HG03135 (cell line): ENCODE measurements around the gene AFAP1.

Source experiments
- ATAC-seq: cut with Tn5 transposase; IDR thresholded peaks from one replicate; pipeline ENCODE4 v1.9.1; 2021; ENCODE audit warnings: mild to moderate bottlenecking, moderate library complexity; ENCODE audit not compliant: unreplicated experiment

Gene AFAP1

DNA sequence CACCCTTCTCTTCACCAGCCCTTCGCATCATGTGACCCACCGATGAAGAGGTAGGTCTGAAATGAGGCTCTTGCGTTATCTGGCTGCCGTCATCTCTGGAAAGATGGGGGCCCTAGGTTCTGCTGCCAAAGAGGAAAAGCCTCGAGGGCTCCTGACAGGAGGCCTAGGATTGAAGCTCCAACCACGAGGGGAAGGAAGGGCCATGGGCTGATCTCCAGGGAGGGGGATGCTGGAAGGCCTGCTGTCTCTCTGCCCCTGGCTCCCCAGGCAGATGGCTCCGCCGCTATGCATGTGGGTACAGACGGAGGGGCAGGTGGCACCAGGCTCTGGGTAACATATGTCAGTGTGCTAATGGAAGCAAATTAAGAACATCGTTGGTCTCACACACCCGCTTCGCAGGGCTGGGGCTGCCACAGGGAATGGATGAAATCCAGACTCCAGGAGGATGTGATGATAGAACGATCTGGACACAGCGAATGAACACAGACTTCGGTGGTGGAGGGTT is 44.9 kb downstream of the AFAP1 start:
- no peak for ATAC-seq

GRCh38 chr4:7894098-7894676 is 45.5 kb downstream of the AFAP1 start:
- ATAC-seq = no peak

DNA sequence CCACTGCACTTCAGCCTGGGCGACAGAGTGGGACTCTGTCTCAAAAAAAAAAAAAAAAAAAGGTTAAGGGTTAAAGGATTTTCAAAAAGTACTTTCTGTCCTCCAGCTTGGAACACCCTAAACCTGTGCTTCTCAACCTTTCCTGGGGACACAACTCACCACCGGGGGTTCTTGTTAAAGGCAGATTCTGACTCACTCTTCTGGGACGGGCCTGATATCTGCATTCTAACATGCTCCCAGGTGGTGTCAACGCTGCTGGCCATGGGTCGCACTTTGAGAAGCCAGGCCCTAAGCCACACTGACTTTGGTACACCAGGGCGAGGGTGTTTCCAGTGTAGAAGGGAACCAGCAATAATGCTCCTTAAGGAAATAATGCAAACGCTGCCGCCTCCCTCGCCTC is 46.1 kb downstream of the AFAP1 start:
- no peak for ATAC-seq

DNA sequence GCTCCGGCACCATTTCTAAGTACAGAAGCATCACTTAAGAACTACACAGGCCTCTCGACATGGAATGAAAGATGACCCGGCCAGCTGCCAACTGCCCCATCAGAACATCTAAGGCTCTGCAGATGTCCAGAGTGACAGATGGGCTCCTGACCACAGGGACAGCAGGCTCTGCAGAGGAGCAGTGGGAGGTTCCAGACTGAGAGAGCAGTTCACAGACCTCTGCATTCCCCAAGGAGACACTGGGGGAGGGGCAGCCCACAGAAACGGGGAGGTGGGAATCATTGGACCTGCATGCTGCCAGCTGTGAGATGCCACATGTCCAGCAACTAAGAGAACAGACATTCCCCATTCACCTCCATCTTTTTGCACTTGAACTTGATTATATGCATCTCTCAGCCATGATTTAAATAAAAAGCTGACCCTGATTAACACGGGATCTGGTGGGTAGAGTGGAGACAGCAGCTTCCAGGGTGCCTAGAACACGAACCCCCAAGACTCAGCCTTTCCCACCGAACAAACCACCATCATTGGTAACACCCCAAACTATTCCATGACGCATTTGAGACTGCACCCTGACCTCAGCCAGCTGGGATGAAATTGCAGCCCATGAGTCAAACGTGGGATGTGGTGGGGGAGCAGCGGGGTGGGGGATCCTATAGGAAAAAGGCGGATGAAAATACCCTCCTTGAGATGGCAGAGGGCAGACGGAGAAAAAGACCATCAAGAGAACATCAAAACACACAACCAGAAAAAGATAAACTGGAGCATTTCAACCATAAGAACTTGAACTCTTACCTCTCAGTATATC is 47.2 kb downstream of the AFAP1 start:
- ATAC-seq = no peak

GRCh38 chr4:7890635-7891393 is 48.8 kb downstream of the AFAP1 start:
- ATAC-seq = no peak

DNA sequence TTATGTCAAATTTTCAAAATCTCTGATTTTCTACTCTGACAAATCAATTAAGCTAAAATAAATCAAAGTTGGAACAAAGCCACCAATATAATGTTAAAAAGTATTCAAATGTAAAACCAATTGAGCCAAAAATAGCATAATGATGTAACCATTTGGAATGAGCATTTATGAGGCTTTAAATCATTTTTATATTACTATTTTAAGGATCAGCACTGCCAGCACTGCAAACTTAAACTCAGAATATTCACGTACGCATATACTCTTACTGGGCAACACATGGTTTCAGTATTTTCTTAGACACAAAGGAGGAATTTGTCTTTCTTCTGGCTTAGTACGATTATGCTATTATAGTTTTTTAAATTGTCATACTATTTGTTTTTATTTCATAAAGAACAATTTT is 52.2 kb downstream of the AFAP1 start:
- ATAC-seq = no peak

DNA sequence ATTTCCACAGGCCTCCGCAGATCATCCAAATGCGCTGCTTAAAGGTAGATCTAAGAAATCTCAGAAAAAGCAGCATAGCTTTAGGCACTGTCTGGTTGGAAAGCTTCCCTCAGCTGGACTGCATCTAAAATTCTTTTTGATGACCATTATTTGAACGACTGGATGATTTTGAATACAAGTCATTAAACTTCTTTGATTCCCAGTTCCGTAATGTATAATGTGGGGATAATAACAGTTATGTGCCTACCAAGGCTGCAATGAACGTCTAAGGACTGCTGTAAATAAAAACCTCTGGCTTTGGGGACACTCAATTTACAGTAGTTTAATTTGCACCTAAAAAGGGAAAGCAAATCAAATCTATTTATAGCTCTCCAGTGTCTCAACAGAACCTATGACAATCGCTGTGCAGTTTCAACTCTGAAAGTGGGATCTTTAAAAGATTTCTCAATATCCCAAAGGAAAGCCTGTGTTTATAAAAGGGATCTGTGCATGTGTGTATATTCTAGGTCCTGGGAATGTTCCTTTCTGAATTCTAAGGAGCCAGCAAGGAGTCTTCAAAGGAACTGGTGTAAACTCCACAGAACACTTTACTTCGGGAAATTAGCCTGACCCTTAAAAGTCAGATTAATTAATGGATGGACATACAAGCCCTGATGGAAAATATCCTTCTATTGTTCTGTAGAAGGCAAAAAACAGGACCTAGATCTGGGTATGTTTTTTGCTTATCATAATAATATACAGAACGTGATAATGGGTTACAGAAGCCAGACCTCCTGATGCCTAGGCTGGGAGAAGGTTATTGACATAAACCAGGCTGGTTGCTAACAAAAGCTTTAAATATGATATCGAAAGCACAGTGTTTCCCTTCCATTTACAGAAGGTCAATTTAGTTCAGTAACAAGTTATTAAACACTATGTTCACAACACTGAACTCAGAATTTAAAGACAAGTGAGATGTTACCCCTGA is 53.4 kb downstream of the AFAP1 start:
- no peak for ATAC-seq

- ATAC-seq = no peak
Measured at GRCh38 chr4:7885216-7886006, 54.2 kb downstream of the AFAP1 start.

DNA sequence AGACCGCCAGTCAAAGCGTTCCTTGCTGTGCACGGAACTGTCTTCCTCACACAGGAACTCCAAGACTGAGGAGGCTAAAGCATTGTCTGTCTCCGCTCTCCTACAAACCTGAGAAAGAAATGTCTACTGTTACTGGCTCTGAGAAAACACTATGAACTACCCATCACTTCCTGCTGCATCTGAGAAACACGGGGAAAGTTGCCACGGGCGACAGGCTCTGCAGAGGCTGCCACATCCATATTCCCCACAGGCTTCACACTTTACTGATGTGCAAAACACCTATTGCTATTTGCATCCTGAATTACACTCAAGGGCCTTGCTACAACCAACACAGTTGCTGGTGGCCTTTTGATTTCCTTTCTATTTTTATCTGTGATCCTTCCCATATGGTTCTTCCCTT is 59.0 kb downstream of the AFAP1 start:
- no peak for ATAC-seq

GRCh38 chr4:7879127-7879526 is 60.5 kb downstream of the AFAP1 start:
- no peak for ATAC-seq

GRCh38 chr4:7878323-7878722 is 61.3 kb downstream of the AFAP1 start:
- ATAC-seq = no peak

DNA sequence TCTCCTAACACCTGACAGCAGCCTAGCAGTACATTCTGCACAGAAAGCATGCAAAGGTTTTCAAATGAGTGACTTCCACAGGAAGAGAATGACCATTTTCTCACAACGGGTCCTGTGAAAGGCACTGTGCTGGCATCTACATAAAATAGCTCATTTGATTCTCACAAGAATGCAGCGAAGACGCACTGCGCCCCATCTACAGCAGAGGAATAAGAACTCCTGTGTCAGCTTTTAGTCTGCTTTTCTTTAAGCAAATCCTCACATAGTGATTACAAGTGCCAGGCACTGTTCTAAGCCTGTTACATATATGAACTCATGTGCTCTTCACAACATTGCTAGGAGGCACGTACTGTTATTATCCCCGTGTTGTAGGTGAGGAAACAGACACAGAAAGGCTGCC is 62.5 kb downstream of the AFAP1 start:
- ATAC-seq = no peak

- no peak for ATAC-seq
Measured at GRCh38 chr4:7876201-7876875, 63.3 kb downstream of the AFAP1 start.

DNA sequence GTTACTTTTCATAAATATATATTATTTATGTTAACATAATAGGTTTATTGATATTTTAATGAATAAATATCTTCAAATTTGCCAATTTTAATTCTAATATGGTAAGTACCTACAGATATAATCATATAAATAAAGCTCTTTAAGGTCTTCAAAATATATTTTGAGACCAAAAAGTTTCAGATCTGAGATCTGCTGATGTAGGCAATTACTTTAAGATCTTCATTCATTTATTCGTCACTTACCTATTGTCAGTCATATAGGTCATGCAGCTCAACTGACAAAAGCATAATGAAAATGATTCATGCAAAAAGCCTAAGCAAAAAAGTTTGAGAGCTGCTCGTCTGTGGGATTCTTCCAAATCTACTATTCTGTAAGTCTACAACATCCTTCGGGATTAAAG is 64.8 kb downstream of the AFAP1 start:
- ATAC-seq = no peak

DNA sequence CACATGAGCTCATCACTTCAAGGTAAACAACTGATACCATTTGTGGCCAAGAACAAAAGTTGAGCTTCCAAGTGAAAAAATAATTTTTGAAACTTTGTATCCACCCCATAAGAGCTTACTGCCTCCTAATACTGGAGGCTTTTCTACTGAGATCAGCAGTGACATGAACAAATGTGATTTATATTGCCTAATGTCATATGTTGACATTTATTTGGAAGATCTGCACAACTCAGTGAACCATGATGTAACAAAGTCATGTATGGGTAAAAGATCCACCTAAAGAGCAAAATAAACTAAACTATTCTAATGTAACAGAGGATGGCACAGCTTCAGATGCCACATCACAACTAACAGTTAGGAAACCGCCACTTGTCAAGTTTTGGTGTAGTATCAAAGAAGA is 65.8 kb downstream of the AFAP1 start:
- ATAC-seq = no peak

DNA sequence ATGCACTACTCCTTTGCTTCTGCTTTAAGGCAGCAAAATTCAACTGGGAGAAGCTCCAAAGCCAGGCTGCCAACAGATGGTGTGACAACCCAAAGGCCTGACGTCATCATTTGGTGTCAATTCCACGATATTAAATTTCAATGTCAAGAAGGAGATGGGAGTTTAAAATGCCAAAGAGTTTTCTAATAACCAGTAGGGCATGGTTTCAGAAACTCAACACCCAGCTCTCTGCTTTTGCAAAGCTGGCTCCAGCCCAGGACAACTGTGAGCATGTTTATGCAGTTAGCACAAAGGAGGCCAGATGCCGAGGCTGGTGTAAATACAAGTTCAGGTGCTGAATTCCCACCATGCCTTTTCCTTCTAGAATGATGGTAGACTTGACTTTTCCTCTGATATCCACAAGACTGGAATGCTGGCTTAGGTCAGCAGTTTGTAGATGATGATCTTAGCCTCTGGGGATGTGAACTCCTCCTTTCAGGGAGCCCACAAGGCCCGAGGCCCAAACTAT is 67.3 kb downstream of the AFAP1 start:
- no peak for ATAC-seq

DNA sequence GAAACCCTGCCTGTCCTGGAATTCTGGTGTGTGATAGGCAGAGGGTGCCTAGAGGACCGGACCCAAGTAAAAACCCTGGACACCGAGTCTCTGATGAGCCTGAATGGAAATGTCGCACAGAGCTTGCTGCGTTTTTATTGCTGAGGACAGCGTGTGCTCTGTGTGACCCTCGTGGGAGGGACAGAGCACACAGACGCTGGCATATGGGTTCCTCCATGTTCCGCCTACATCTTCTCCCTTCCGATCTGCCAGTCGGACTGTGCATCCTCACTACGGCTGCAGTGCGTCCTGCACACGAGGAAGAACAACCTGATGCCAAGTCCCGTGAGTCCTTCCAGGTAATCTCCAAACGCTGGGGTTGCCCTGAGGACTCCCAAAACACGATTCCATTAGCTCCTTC is 68.3 kb downstream of the AFAP1 start:
- ATAC-seq = no peak

DNA sequence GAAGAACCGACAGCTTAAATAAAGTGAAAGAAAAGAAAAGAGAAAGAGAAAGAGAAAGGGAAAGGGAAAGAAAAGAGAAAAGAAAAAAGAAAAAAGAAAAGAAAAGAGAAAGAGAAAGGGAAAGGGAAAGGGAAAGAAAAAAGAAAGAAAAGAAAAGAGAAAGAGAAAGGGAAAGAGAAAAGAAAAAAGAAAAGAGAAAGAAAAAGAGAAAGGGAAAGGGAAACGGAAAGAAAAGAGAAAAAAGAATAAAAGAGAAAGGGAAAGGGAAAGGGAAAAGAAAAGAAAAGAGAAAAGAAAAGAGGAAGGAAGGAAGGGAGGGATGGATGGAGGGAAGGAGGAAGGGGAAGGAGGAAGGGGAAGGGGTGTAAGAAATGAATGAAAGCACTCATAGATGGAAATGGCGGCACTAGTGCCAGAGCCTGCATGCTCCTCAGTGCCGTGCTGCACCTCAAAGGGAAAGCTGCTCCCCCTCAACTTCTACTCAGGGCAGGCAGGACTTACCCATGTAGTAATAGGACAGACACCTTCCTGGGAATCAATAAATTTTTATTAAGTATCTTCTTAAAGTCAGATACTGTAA is 70.7 kb downstream of the AFAP1 start:
- ATAC-seq = no peak

GRCh38 chr4:7868436-7868775 is 71.3 kb downstream of the AFAP1 start:
- ATAC-seq = no peak
